PC-9 (cell line): Measurements from ENCODE around the gene RTCA.

ENCODE experiments used
- EZH2 ChIP-seq: fragments of 200-600 bp; sonication (generic); IDR thresholded peaks from 2 replicates; pipeline ENCODE4 v1.8.0; 2017; ENCODE audit warnings: antibody characterized with exemption, low read depth
- TF ChIP-seq, protein P1 (sequence below): fragments of 200-600 bp; sonication (generic); conservative IDR thresholded peaks from 2 replicates; pipeline ENCODE4 v1.6.1; 2017; ENCODE audit warnings: mixed run types, antibody characterized with exemption, mild to moderate bottlenecking, moderate library complexity

DNA sequence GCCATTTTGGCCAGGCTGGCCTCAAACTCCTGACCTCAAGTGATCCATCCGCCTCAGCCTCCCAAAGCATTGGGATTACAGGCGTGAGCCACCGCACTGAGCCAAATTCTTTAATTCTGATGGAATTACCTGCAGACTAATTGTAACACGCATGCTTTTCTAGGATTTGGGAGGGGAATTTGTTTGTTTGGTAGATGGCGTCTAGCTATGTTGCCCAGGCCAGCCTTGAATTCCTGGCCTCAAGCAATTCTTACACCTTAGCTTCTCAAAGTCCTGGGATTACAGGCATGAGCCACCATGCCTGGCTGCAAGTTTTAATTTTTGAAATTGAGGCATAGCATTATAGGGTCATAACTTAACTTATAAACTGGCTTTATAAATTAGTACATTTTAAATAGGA is 18.6 kb downstream of the RTCA start:
- TF ChIP-seq, protein P1, sequence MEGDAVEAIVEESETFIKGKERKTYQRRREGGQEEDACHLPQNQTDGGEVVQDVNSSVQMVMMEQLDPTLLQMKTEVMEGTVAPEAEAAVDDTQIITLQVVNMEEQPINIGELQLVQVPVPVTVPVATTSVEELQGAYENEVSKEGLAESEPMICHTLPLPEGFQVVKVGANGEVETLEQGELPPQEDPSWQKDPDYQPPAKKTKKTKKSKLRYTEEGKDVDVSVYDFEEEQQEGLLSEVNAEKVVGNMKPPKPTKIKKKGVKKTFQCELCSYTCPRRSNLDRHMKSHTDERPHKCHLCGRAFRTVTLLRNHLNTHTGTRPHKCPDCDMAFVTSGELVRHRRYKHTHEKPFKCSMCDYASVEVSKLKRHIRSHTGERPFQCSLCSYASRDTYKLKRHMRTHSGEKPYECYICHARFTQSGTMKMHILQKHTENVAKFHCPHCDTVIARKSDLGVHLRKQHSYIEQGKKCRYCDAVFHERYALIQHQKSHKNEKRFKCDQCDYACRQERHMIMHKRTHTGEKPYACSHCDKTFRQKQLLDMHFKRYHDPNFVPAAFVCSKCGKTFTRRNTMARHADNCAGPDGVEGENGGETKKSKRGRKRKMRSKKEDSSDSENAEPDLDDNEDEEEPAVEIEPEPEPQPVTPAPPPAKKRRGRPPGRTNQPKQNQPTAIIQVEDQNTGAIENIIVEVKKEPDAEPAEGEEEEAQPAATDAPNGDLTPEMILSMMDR = no peak
- TF ChIP-seq EZH2 = no peak
